Fibroblast of lung (primary cell): ENCODE measurements around the gene CC2D1A. TPM values are rescaled to one million over a fixed set of nuclear protein-coding genes. Genes with fewer than 3 reads are reported as not detected.

Experiments
- DNase-seq, 2 donors: peaks; one replicate each; pipeline versions ENCODE4 v3.0.0 to v3.0.0-alpha.2; 2010; ENCODE audit warnings: low read depth in 2 of 2
- H2AFZ ChIP-seq: 2 replicates; pipeline ENCODE4 v1.5.1; 2012; ENCODE audit warnings: low read length, control low read depth, inconsistent platforms
- H3K27ac ChIP-seq: 2 replicates; pipeline ENCODE4 v1.5.1; 2011; ENCODE audit warnings: low read length, control low read depth; ENCODE audit not compliant: insufficient read depth
- H3K27me3 ChIP-seq: 2 replicates; pipeline ENCODE4 v1.5.1; 2011; ENCODE audit warnings: mild to moderate bottlenecking, low read length; ENCODE audit not compliant: control insufficient read depth, insufficient read depth
- H3K36me3 ChIP-seq: 2 replicates; pipeline ENCODE4 v1.5.1; 2011; ENCODE audit warnings: low read length; ENCODE audit not compliant: control insufficient read depth, insufficient read depth
- H3K4me1 ChIP-seq: 2 replicates; pipeline ENCODE4 v1.5.1; 2011; ENCODE audit warnings: low read length; ENCODE audit not compliant: control insufficient read depth, insufficient read depth; ENCODE audit errors: extremely low read depth
- H3K4me2 ChIP-seq: 2 replicates; pipeline ENCODE4 v1.5.1; 2011; ENCODE audit warnings: low read length, control low read depth; ENCODE audit not compliant: insufficient read depth; ENCODE audit errors: extremely low read depth
- H3K4me3 ChIP-seq, 4 experiments: fragments of 200-600 bp in 1 of 4; sonication (generic) in 1 of 4; replicated peaks in 1 of 4; 2 replicates each; pipeline ENCODE4 v1.5.1; 2011 to 2016; ENCODE audit warnings: low read length in 4 of 4, low read depth in 3 of 4, mild to moderate bottlenecking in 3 of 4, control low read depth in 2 of 4, inconsistent platforms in 1 of 4, mixed read lengths in 1 of 4; ENCODE audit not compliant: insufficient read depth in 1 of 4; ENCODE audit errors: control extremely low read depth in 1 of 4
- H3K79me2 ChIP-seq: 2 replicates; pipeline ENCODE4 v1.5.1; 2012; ENCODE audit warnings: mild to moderate bottlenecking, low read length, inconsistent platforms; ENCODE audit not compliant: control insufficient read depth, insufficient read depth
- H3K9ac ChIP-seq: 2 replicates; pipeline ENCODE4 v1.5.1; 2011; ENCODE audit warnings: mild to moderate bottlenecking, low read length, control low read depth; ENCODE audit not compliant: insufficient read depth
- H3K9me3 ChIP-seq: 2 replicates; pipeline ENCODE4 v1.5.1; 2012; ENCODE audit warnings: low read depth, low read length; ENCODE audit not compliant: control insufficient read depth, insufficient read depth
- H4K20me1 ChIP-seq: 2 replicates; pipeline ENCODE4 v1.5.1; 2011; ENCODE audit warnings: low read length; ENCODE audit not compliant: control insufficient read depth, insufficient read depth; ENCODE audit errors: extremely low read depth
- EZH2 ChIP-seq: IDR thresholded peaks from 2 replicates; pipeline ENCODE4 v1.5.1; 2012; ENCODE audit warnings: low read length, control low read depth, mild to moderate bottlenecking; ENCODE audit errors: missing control alignments
- polyA plus RNA-seq, 2 donors: library from polyadenylated mRNA; depleted of rRNA in 1 of 2; stranded (reverse) in 1 of 2; unstranded in 1 of 2; fragments of >200 nt; gene quantifications; 2 replicates each; pipeline ENCODE4 v1.2.1, GENCODE V29; 2011 to 2012; ENCODE audit warnings: missing spikeins in 1 of 2
- total RNA-seq: library from RNA; depleted of rRNA; stranded (reverse); fragments of >200 nt; gene quantifications from 2 replicates; pipeline ENCODE4 v1.2.1, GENCODE V29; 2014
- TF ChIP-seq, protein P1 (sequence below), 2 donors: IDR thresholded peaks in 1 of 2; conservative IDR thresholded peaks in 1 of 2; 1 replicate in 1 of 2; 2 replicates in 1 of 2; pipeline ENCODE4 v1.5.1; 2011 to 2012; ENCODE audit warnings: low read length in 2 of 2, control low read depth in 1 of 2, inconsistent platforms in 1 of 2, low read depth in 1 of 2, mild to moderate bottlenecking in 1 of 2

The CC2D1A gene
- total and polyA plus RNA-seq, 2 donors (not counting 1 experiment from before 2014, with no cell fraction given), result 7.0 to 10.6 TPM

- H2AFZ ChIP-seq, result no peak overlapping the region
- H3K79me2 ChIP-seq, result no peaks in the 10 kb centered on the region
- H3K36me3 ChIP-seq, result no peaks in the 10 kb centered on the region
- no peak overlapping the region for H3K27ac ChIP-seq
- no peak overlapping the region for H3K4me2 ChIP-seq
- H3K9me3 ChIP-seq, result no peaks in the 10 kb centered on the region
- no peak overlapping the region for H3K9ac ChIP-seq
- TF ChIP-seq, protein P1, sequence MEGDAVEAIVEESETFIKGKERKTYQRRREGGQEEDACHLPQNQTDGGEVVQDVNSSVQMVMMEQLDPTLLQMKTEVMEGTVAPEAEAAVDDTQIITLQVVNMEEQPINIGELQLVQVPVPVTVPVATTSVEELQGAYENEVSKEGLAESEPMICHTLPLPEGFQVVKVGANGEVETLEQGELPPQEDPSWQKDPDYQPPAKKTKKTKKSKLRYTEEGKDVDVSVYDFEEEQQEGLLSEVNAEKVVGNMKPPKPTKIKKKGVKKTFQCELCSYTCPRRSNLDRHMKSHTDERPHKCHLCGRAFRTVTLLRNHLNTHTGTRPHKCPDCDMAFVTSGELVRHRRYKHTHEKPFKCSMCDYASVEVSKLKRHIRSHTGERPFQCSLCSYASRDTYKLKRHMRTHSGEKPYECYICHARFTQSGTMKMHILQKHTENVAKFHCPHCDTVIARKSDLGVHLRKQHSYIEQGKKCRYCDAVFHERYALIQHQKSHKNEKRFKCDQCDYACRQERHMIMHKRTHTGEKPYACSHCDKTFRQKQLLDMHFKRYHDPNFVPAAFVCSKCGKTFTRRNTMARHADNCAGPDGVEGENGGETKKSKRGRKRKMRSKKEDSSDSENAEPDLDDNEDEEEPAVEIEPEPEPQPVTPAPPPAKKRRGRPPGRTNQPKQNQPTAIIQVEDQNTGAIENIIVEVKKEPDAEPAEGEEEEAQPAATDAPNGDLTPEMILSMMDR (conservative IDR thresholded peaks at IDR 0.05 in 1 of 2, IDR thresholded peaks at IDR 0.05 in 1 of 2; ENCODE audit: low read depth in 1 of 2, low read length in 2 of 2), result no peak
- TF ChIP-seq EZH2, result no peak
- no peaks in the 10 kb centered on the region for H4K20me1 ChIP-seq
- H3K4me3 ChIP-seq, result no peak overlapping the region
- peaks cover 2% of the 10 kb centered on the region for H3K27me3 ChIP-seq
- H3K4me1 ChIP-seq, result no peaks in the 10 kb centered on the region
- no peak for DNase-seq
Measured at GRCh38 chr19:13888281-13888680, 17.7 kb upstream of the CC2D1A start.

DNA sequence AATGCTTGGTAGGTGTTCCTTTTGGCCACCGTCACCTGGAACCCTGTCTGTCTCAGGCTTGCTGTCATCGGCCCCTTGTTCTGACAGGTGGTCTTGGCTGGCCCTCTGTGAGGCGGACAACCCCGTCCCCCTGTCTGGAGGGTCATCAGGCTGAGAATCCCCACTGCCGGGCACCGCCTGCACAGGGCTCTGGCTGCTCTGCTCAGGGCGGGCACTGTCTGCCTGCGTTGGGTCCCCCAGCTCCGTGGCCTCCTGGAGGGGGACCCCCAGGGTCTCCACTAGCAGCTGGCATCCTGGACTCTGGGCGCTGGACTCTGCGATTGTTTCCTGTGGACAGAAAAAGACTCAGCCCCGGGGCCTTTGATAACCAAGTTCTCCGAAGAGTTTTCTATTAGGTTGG is 15.9 kb upstream of the CC2D1A start:
- Histone ChIP-seq H3K4me2 (no peak overlapping the region), H3K9me3 (no peaks in the 10 kb centered on the region), H3K4me3 (no peak overlapping the region), H4K20me1 (no peaks in the 10 kb centered on the region), H3K79me2 (no peaks in the 10 kb centered on the region), H3K36me3 (no peaks in the 10 kb centered on the region), H3K9ac (no peak overlapping the region), H2AFZ (no peak overlapping the region), H3K27me3 (peaks cover 2% of the 10 kb centered on the region), H3K4me1 (no peaks in the 10 kb centered on the region), H3K27ac (no peak overlapping the region)
- no peak for TF ChIP-seq EZH2
- TF ChIP-seq, protein P1 (conservative IDR thresholded peaks at IDR 0.05 in 1 of 2, IDR thresholded peaks at IDR 0.05 in 1 of 2; ENCODE audit: low read depth in 1 of 2, low read length in 2 of 2), result no peak
- no peak for DNase-seq

- H3K9ac ChIP-seq, result no peak overlapping the region
- H4K20me1 ChIP-seq, result no peaks in the 10 kb centered on the region
- TF ChIP-seq EZH2, result no peak
- TF ChIP-seq, protein P1 (conservative IDR thresholded peaks at IDR 0.05 in 1 of 2, IDR thresholded peaks at IDR 0.05 in 1 of 2; ENCODE audit: low read depth in 1 of 2, low read length in 2 of 2), result no peak
- no peaks in the 10 kb centered on the region for H3K36me3 ChIP-seq
- H3K4me1 ChIP-seq, result no peaks in the 10 kb centered on the region
- H3K9me3 ChIP-seq, result no peaks in the 10 kb centered on the region
- no peaks in the 10 kb centered on the region for H3K27me3 ChIP-seq
- no peak overlapping the region for H3K4me2 ChIP-seq
- no peak for DNase-seq
- H2AFZ ChIP-seq, result no peak overlapping the region
- no peaks in the 10 kb centered on the region for H3K79me2 ChIP-seq
- no peak overlapping the region for H3K27ac ChIP-seq
- no peak overlapping the region for H3K4me3 ChIP-seq
Measured at GRCh38 chr19:13892870-13893269, 13.1 kb upstream of the CC2D1A start.
